Measurements from ENCODE around the gene SHISA9. TPM values are rescaled to one million over a fixed set of nuclear protein-coding genes. Genes with fewer than 3 reads are reported as not detected.

SHISA9 gene
- total RNA-seq, 2 donors from 2014 or later: 20.5 to 24.0 TPM

DNA sequence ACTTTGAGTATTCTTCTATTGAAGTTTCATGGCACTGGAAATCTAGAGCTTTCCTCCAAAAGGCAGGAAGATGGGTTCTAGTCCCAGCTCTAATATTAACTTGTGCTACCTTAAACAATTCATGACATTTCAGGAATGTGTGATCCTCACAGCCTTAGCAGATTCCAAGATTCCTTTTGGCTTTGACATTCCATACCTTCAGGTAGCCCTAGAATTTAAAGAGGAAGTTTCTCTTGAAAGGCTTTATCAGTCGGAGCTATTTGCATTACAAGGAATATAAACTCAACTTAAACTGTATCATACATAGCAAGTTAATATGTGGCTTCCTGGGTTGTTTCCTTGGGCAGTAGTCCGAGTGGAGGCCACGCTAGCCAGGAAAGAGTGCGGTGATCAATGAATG lies 330.0 kb downstream of the SHISA9 start:
- Histone ChIP-seq H3K4me3 (no peak overlapping the region), H3K27me3 (replicated peaks; ENCODE audit: insufficient read depth) (no peaks in the 10 kb centered on the region), H3K27ac (no peak overlapping the region), H3K9me3 (no peaks in the 10 kb centered on the region), H3K4me1 (replicated peaks) (no peaks in the 10 kb centered on the region), H3K36me3 (no peaks in the 10 kb centered on the region)
- no peak for DNase-seq (ENCODE audit: low spot score)
- no peak for TF ChIP-seq POLR2A (IDR thresholded peaks at IDR 0.05)
- no peak for TF ChIP-seq POLR2AphosphoS5 (IDR thresholded peaks at IDR 0.05)
- TF ChIP-seq, protein P1, sequence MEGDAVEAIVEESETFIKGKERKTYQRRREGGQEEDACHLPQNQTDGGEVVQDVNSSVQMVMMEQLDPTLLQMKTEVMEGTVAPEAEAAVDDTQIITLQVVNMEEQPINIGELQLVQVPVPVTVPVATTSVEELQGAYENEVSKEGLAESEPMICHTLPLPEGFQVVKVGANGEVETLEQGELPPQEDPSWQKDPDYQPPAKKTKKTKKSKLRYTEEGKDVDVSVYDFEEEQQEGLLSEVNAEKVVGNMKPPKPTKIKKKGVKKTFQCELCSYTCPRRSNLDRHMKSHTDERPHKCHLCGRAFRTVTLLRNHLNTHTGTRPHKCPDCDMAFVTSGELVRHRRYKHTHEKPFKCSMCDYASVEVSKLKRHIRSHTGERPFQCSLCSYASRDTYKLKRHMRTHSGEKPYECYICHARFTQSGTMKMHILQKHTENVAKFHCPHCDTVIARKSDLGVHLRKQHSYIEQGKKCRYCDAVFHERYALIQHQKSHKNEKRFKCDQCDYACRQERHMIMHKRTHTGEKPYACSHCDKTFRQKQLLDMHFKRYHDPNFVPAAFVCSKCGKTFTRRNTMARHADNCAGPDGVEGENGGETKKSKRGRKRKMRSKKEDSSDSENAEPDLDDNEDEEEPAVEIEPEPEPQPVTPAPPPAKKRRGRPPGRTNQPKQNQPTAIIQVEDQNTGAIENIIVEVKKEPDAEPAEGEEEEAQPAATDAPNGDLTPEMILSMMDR (IDR thresholded peaks at IDR 0.05): no peak
- WGBS: 80% methylated on average over 4 of the region's 4 CpGs
- intact Hi-C loops (cut with DNase I): no loop called here

DNA sequence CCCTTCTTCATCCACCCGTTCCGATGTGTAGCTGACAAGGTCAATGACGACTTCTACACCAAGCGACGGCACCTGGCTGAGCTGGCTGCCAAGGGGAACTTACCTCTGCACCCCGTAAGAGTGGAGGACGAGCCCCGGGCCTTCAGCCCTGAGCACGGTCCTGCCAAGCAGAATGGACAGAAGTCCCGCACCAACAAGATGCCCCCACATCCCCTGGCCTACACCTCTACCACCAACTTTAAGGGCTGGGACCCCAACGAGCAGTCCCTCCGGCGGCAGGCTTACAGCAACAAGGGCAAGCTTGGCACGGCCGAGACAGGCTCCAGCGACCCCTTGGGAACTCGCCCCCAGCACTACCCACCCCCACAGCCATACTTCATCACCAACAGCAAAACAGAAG lies 333.6 kb downstream of the SHISA9 start:
- Histone ChIP-seq H3K4me1 (replicated peaks) (no peaks in the 10 kb centered on the region), H3K9me3 (no peaks in the 10 kb centered on the region), H3K36me3 (no peaks in the 10 kb centered on the region), H3K27me3 (replicated peaks; ENCODE audit: insufficient read depth) (no peaks in the 10 kb centered on the region), H3K27ac (no peak overlapping the region), H3K4me3 (no peak overlapping the region)
- WGBS: 88% methylated on average over 17 of the region's 17 CpGs
- intact Hi-C loops (cut with DNase I): no loop called here
- no peak for DNase-seq (ENCODE audit: low spot score)
- TF ChIP-seq, protein P1 (IDR thresholded peaks at IDR 0.05): no peak
- TF ChIP-seq POLR2A (IDR thresholded peaks at IDR 0.05) (no peak), POLR2AphosphoS5 (IDR thresholded peaks at IDR 0.05) (no peak)

DNA sequence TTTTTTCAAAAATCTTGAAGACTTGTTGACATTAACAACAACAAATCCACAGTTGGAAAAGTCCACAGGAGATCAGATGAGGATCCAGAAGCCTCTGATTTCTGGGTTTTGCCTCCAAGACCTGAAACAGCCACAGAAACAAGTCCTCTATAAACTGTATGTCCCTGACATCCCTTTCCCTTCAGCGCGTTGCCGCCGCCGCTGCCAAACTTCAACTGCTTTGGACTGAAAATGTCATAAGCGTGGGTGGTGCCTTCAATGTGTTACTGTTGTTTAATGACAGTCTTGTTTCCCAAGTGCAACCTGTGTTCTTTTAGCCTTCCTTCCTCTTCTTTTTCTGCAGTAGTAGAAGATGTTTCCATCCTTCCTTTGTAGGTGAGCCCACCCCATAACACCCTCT lies 334.9 kb downstream of the SHISA9 start:
- TF ChIP-seq POLR2AphosphoS5 (IDR thresholded peaks at IDR 0.05) (no peak), POLR2A (IDR thresholded peaks at IDR 0.05) (no peak)
- TF ChIP-seq, protein P1 (IDR thresholded peaks at IDR 0.05): no peak
- Histone ChIP-seq H3K27ac (no peak overlapping the region), H3K4me1 (replicated peaks) (no peaks in the 10 kb centered on the region), H3K36me3 (no peaks in the 10 kb centered on the region), H3K9me3 (no peaks in the 10 kb centered on the region), H3K4me3 (no peak overlapping the region), H3K27me3 (replicated peaks; ENCODE audit: insufficient read depth) (no peaks in the 10 kb centered on the region)
- no peak for DNase-seq (ENCODE audit: low spot score)
- WGBS: 94% methylated on average over 6 of the region's 6 CpGs
- intact Hi-C loops (cut with DNase I): no loop called here

DNA sequence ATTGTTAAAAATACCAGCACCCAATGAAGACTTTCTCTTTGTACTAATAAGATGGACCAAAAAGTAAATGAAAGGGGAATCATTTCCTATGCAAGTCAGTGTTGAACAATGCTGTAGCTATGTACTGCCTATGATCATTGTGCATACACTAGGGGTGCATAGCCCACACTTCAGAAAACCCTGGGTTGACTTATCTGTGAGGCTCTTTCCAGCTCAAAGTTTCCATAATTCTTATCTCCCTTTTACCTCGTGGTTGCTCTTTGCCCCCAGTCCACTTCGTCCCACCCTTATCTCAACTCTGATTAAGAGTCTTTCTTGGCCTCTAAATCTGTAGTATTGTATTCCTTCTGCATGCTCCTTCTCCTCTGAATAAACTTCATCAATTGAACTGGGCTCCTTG lies 336.8 kb downstream of the SHISA9 start:
- DNase-seq (ENCODE audit: low spot score): no peak
- no peaks in the 10 kb centered on the region for H3K9me3 ChIP-seq
- no peaks in the 10 kb centered on the region for H3K4me1 ChIP-seq (replicated peaks)
- no peak overlapping the region for H3K4me3 ChIP-seq
- TF ChIP-seq POLR2A (IDR thresholded peaks at IDR 0.05) (no peak), POLR2AphosphoS5 (IDR thresholded peaks at IDR 0.05) (no peak)
- TF ChIP-seq, protein P1 (IDR thresholded peaks at IDR 0.05): no peak
- no peak overlapping the region for H3K27ac ChIP-seq
- 53% methylated on average over 2 of the region's 2 CpGs for WGBS
- intact Hi-C loops (cut with DNase I): no loop called here
- H3K27me3 ChIP-seq (replicated peaks; ENCODE audit: insufficient read depth): no peaks in the 10 kb centered on the region
- H3K36me3 ChIP-seq: no peaks in the 10 kb centered on the region

DNA sequence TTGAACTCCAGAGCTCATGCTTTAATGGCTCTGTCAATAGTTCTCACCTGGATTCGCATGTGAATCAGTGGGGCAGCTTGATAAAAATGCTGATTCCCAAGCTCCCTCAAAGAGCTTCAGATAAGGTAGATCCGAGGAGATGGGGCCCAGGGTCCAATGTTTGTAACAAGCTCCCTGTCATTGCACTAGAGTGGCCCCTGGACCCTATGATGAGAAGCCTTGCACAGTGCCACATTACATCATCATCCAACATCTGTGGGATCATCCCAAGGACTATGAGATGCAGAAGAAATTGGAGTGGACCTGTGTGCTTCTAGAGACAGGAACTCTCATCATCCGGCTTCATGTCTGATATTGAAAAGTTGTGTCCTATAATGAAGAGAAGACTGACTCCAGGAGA lies 340.8 kb downstream of the SHISA9 start:
- H3K27ac ChIP-seq: no peak overlapping the region
- no peaks in the 10 kb centered on the region for H3K36me3 ChIP-seq
- no peak for TF ChIP-seq POLR2AphosphoS5 (IDR thresholded peaks at IDR 0.05)
- no peak for TF ChIP-seq POLR2A (IDR thresholded peaks at IDR 0.05)
- TF ChIP-seq, protein P1 (IDR thresholded peaks at IDR 0.05): no peak
- intact Hi-C loops (cut with DNase I): no loop called here
- no peaks in the 10 kb centered on the region for H3K27me3 ChIP-seq (replicated peaks; ENCODE audit: insufficient read depth)
- H3K4me3 ChIP-seq: no peak overlapping the region
- H3K4me1 ChIP-seq (replicated peaks): no peaks in the 10 kb centered on the region
- DNase-seq (ENCODE audit: low spot score): no peak
- 90% methylated on average over 3 of the region's 3 CpGs for WGBS
- no peaks in the 10 kb centered on the region for H3K9me3 ChIP-seq

Data from prostate gland (tissue), 2 donors.